ENCODE results near the gene NPTN. TPM values are rescaled to one million over a fixed set of nuclear protein-coding genes. Genes with fewer than 3 reads are reported as not detected.

The NPTN gene
- total and polyA plus RNA-seq, 9 of the 15 experiments (the other 6 are each of a cell fraction or from before 2014, with no cell fraction given) = 9.6 to 48.5 (median 21.7) TPM

GRCh38 chr15:73681856-73682599 is 48.8 kb upstream of the NPTN start:
- intact Hi-C loops (cut with micrococcal nuclease) (no loop called here), in situ Hi-C loops (cut with MboI) (no loop called here)
- Histone ChIP-seq H3K79me2 (ENCODE audit: control insufficient read depth, insufficient read depth, low read length) (no peaks in the 10 kb centered on the region), H2AFZ (ENCODE audit: low read depth, low read length) (no peak overlapping the region), H4K20me1 (replicated peaks; ENCODE audit: control insufficient read depth, insufficient read depth, low read length) (peaks cover 5% of the 10 kb centered on the region), H3K27me3 (ENCODE audit: control insufficient read depth in 2 of 2, insufficient read depth in 2 of 2, low read length in 2 of 2) (peaks cover 16 to 52% of the 10 kb centered on the region in 2 experiments; a peak in 3 of 5 replicates), H3K9ac (ENCODE audit: insufficient read depth in 1 of 2, low read depth in 2 of 2, low read length in 2 of 2) (no peak overlapping the region), H3K4me2 (ENCODE audit: insufficient read depth, low read length) (no peak overlapping the region), H3K4me1 (replicated peaks in 1 of 2; ENCODE audit: control insufficient read depth in 2 of 2, insufficient read depth in 2 of 2, low read length in 2 of 2) (peaks cover 3 to 16% of the 10 kb centered on the region in 2 experiments; a peak in 3 of 5 replicates), H3K9me1 (ENCODE audit: control insufficient read depth, insufficient read depth, low read length) (no peaks in the 10 kb centered on the region), H3K27ac (ENCODE audit: extremely low read depth, low read depth, low read length) (no peak overlapping the region), H3K36me3 (ENCODE audit: control insufficient read depth, insufficient read depth, low read length) (no peaks in the 10 kb centered on the region), H3K4me3 (no peak overlapping the region), H3K9me3 (replicated peaks; ENCODE audit: control insufficient read depth, insufficient read depth, low read depth, low read length) (no peaks in the 10 kb centered on the region)
- no peak for FAIRE-seq
- no peak for DNase-seq (ENCODE audit: extremely low read depth in 1 of 4, low spot score in 3 of 4)
- POLR2A ChIA-PET = interaction anchor here (0.7 kb wide), 1 partner anchor 111 kb away, joined by 3 read pairs; no protein-coding TSS in a partner anchor
- peak; percentile 56 for TF ChIP-seq PRDM10 (IDR thresholded peaks at IDR 0.05; ENCODE audit: partially characterized antibody)
- no peak for TF ChIP-seq E2F8 (IDR thresholded peaks at IDR 0.05; ENCODE audit: low read depth, partially characterized antibody)
- no peak for ATAC-seq
- WGBS (ENCODE audit: insufficient coverage, low coverage, missing lambda C conversion rate) = 0% methylated on average over 3 of the region's 3 CpGs
- CTCF ChIA-PET (ENCODE audit: low intra/inter-chr PET ratio) = no interaction called here
- no TSS peak for BruUV-seq (replicated peaks)
